MM.1S (cell line): ENCODE results near the gene ARHGAP44.

Experiments used
- DNase-seq: peaks from one replicate; pipeline ENCODE4 v3.0.0-alpha.2; 2015
- H2AFZ ChIP-seq: fragments of 300-600 bp; sonication (generic); 2 replicates; pipeline ENCODE4 v1.6.0; 2016; ENCODE audit warnings: antibody characterized with exemption, low read length
- H3F3A ChIP-seq: fragments of 300-600 bp; sonication (generic); 2 replicates; pipeline ENCODE4 v1.6.1; 2016; ENCODE audit warnings: mild to moderate bottlenecking, antibody characterized with exemption, low read length, moderate library complexity, mixed read lengths; ENCODE audit not compliant: insufficient read depth
- H3K27ac ChIP-seq: fragments of 300-600 bp; sonication (generic); 2 replicates; pipeline ENCODE4 v1.5.1; 2016; ENCODE audit warnings: mild to moderate bottlenecking, low read length
- H3K27me3 ChIP-seq: fragments of 300-600 bp; sonication (generic); replicated peaks from 2 replicates; pipeline ENCODE4 v1.6.0; 2016; ENCODE audit warnings: low read length; ENCODE audit not compliant: insufficient read depth
- H3K36me3 ChIP-seq: fragments of 300-600 bp; sonication (generic); replicated peaks from 2 replicates; pipeline ENCODE4 v1.6.1; 2016; ENCODE audit warnings: mild to moderate bottlenecking, low read length, mixed read lengths; ENCODE audit not compliant: insufficient read depth
- H3K4me1 ChIP-seq: fragments of 300-600 bp; sonication (generic); 2 replicates; pipeline ENCODE4 v1.6.1; 2016; ENCODE audit warnings: low read length, mixed read lengths
- H3K4me2 ChIP-seq: fragments of 300-600 bp; sonication (generic); 2 replicates; pipeline ENCODE4 v1.6.0; 2016; ENCODE audit warnings: low read depth, low read length
- H3K4me3 ChIP-seq: fragments of 300-600 bp; sonication (generic); 2 replicates; pipeline ENCODE4 v1.5.1; 2016; ENCODE audit warnings: low read length, mixed read lengths
- H3K79me2 ChIP-seq: fragments of 300-600 bp; sonication (generic); 2 replicates; pipeline ENCODE4 v1.6.1; 2016; ENCODE audit warnings: mixed run types, low read length, mixed read lengths
- H3K9ac ChIP-seq: fragments of 300-600 bp; sonication (generic); 2 replicates; pipeline ENCODE4 v1.6.1; 2016; ENCODE audit warnings: low read length, mixed read lengths
- H3K9me2 ChIP-seq: fragments of 300-600 bp; sonication (generic); replicated peaks from 2 replicates; pipeline ENCODE4 v1.6.1; 2016; ENCODE audit warnings: mild to moderate bottlenecking, low read length, mixed read lengths; ENCODE audit not compliant: insufficient read depth
- H3K9me3 ChIP-seq: fragments of 300-600 bp; sonication (generic); replicated peaks from 2 replicates; pipeline ENCODE4 v1.6.1; 2016; ENCODE audit warnings: mild to moderate bottlenecking, low read length, mixed read lengths; ENCODE audit not compliant: insufficient read depth
- H4K20me1 ChIP-seq: fragments of 300-600 bp; sonication (generic); 2 replicates; pipeline ENCODE4 v1.6.1; 2016; ENCODE audit warnings: mild to moderate bottlenecking, low read length, moderate library complexity, mixed read lengths; ENCODE audit not compliant: insufficient read depth
- EZH2 ChIP-seq: fragments of 300-600 bp; sonication (generic); optimal IDR thresholded peaks from 2 replicates; pipeline ENCODE3; 2017; ENCODE audit warnings: low read depth, mild to moderate bottlenecking, antibody characterized with exemption, low read length, mixed read lengths
- EZH2phosphoT487 ChIP-seq: fragments of 300-600 bp; sonication (generic); IDR thresholded peaks from 2 replicates; pipeline ENCODE4 v1.6.1; 2018; ENCODE audit warnings: antibody characterized with exemption, low read length
- TF ChIP-seq, protein P1 (sequence below): fragments of 300-600 bp; sonication (generic); IDR thresholded peaks from 2 replicates; pipeline ENCODE4 v1.5.1; 2016; ENCODE audit warnings: antibody characterized with exemption, low read length, mixed read lengths

Gene ARHGAP44

DNA sequence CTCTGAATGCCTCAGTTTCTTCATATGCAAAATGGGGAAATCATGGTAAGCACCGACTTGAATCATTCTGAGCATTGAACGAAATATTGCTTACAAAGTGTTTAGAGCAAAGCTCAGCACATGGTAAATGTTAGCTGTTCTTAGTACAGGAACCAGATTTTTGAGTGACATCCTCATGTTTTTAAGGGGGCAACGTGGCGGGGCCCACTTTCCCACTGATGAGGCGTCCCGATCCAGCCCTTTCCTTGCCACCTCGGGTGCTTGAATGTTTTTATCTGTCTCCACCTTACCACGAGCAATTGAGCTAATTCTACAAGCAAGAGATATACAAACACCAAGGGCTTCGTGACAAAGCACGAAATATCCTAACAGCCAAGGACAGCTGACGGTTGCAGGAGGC is 178.7 kb downstream of the ARHGAP44 start:
- H3K36me3 ChIP-seq: no peaks in the 10 kb centered on the region
- no peaks in the 10 kb centered on the region for H4K20me1 ChIP-seq
- no peaks in the 10 kb centered on the region for H3F3A ChIP-seq
- TF ChIP-seq EZH2phosphoT487 (no peak), EZH2 (no peak)
- TF ChIP-seq, protein P1, sequence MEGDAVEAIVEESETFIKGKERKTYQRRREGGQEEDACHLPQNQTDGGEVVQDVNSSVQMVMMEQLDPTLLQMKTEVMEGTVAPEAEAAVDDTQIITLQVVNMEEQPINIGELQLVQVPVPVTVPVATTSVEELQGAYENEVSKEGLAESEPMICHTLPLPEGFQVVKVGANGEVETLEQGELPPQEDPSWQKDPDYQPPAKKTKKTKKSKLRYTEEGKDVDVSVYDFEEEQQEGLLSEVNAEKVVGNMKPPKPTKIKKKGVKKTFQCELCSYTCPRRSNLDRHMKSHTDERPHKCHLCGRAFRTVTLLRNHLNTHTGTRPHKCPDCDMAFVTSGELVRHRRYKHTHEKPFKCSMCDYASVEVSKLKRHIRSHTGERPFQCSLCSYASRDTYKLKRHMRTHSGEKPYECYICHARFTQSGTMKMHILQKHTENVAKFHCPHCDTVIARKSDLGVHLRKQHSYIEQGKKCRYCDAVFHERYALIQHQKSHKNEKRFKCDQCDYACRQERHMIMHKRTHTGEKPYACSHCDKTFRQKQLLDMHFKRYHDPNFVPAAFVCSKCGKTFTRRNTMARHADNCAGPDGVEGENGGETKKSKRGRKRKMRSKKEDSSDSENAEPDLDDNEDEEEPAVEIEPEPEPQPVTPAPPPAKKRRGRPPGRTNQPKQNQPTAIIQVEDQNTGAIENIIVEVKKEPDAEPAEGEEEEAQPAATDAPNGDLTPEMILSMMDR: no peak
- no peak overlapping the region for H3K4me3 ChIP-seq
- no peak overlapping the region for H3K4me2 ChIP-seq
- no peak overlapping the region for H3K27ac ChIP-seq
- H3K27me3 ChIP-seq: no peaks in the 10 kb centered on the region
- no peaks in the 10 kb centered on the region for H3K79me2 ChIP-seq
- H3K4me1 ChIP-seq: no peaks in the 10 kb centered on the region
- H2AFZ ChIP-seq: no peak overlapping the region
- no peaks in the 10 kb centered on the region for H3K9me3 ChIP-seq
- H3K9me2 ChIP-seq: no peaks in the 10 kb centered on the region
- no peak for DNase-seq
- H3K9ac ChIP-seq: no peak overlapping the region

DNA sequence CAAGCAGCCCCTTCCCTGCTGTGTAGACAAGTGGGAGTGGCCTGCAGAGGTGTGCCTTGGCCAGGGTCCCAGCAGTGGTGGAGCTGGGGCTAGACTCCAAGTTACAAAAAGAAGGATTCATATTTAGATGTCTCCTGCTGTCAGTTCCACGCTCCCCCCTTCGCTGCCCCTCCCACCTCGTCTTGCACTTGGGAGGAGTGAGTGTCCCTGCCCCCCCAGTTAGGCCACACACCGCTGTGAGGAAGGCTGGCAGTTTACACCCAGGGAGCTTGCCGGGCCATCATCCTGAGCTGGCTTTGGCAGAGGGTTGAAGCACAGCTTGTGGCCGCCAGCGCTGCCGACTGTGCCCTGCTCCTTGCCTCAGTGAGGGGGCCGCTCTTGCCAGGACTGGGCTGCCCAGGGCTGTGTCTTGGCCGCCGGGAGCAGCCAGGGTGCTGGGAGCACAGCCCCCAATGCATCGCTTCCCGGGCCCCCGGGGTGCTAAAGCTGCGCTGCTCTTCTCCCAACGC is 184.3 kb downstream of the ARHGAP44 start:
- no peak for DNase-seq
- H3K27ac ChIP-seq: no peak overlapping the region
- no peaks in the 10 kb centered on the region for H3F3A ChIP-seq

DNA sequence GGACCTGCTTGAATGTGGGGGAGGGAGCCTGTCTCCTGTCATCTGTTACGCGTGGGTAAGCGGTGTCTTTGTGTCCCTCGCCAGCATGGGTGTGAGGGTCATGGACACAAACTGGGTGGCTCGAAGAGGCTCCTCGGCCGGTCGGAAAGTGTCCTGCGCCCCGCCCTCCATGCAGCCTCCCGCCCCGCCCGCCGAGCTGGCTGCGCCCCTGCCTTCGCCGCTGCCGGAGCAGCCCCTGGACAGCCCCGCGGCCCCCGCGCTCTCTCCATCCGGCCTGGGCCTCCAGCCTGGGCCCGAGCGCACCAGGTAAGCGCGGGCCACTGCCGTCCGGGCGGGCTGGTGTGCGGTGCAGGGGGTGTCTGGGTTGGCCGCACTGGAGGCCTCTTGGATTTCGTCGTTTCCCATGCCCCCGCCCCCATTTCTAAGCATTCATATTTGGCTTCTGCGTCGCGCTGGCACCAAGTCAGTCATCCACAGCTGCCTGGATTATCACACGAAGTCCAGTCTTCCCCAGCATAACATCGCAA is 184.8 kb downstream of the ARHGAP44 start:
- Histone ChIP-seq H3K9ac (no peak overlapping the region), H3K36me3 (no peaks in the 10 kb centered on the region), H2AFZ (no peak overlapping the region), H3K4me3 (no peak overlapping the region), H3K9me2 (no peaks in the 10 kb centered on the region), H3K4me2 (no peak overlapping the region), H3F3A (no peaks in the 10 kb centered on the region), H3K27me3 (no peaks in the 10 kb centered on the region), H3K79me2 (no peaks in the 10 kb centered on the region), H4K20me1 (no peaks in the 10 kb centered on the region), H3K9me3 (no peaks in the 10 kb centered on the region), H3K27ac (no peak overlapping the region), H3K4me1 (no peaks in the 10 kb centered on the region)
- no peak for DNase-seq
- TF ChIP-seq EZH2phosphoT487: no peak
- TF ChIP-seq, protein P1: no peak
- no peak for TF ChIP-seq EZH2

More for the DNA sequence above, 184.3 kb downstream of the ARHGAP44 start:
- no peaks in the 10 kb centered on the region for H4K20me1 ChIP-seq
- H3K4me2 ChIP-seq: no peak overlapping the region
- H2AFZ ChIP-seq: no peak overlapping the region
- no peaks in the 10 kb centered on the region for H3K36me3 ChIP-seq
- TF ChIP-seq EZH2: no peak
- TF ChIP-seq, protein P1: no peak
- TF ChIP-seq EZH2phosphoT487: no peak
- no peaks in the 10 kb centered on the region for H3K9me3 ChIP-seq
- H3K79me2 ChIP-seq: no peaks in the 10 kb centered on the region
- H3K4me1 ChIP-seq: no peaks in the 10 kb centered on the region
- no peak overlapping the region for H3K4me3 ChIP-seq
- no peaks in the 10 kb centered on the region for H3K27me3 ChIP-seq
- no peaks in the 10 kb centered on the region for H3K9me2 ChIP-seq
- no peak overlapping the region for H3K9ac ChIP-seq
